BLaER1 treated with 17β-estradiol and CSF1 and Interleukin-3, amounts not matched to agents 10 nM and 100 nM (cell line): ENCODE data around the gene CATSPER4.
A peak's percentile ranks its signal among the peaks of the same experiment; 100 is the strongest.

Experiments used
- H3K27ac ChIP-seq, 11 experiments: shearing (Covaris generic); formaldehyde crosslinking; 2 replicates each; pipeline ENCODE4 v1.8.1; 2022
- H3K27me3 ChIP-seq, 11 experiments: shearing (Covaris generic); formaldehyde crosslinking; 2 replicates each; pipeline ENCODE4 v1.8.1; 2022
- H3K36me3 ChIP-seq, 11 experiments: shearing (Covaris generic); formaldehyde crosslinking; 2 replicates each; pipeline ENCODE4 v1.8.1; 2022
- H3K4me1 ChIP-seq, 10 experiments: shearing (Covaris generic); formaldehyde crosslinking; 2 replicates each; pipeline ENCODE4 v1.8.1; 2022
- H3K4me2 ChIP-seq, 11 experiments: shearing (Covaris generic); formaldehyde crosslinking; 2 replicates each; pipeline ENCODE4 v1.8.1; 2022
- H3K4me3 ChIP-seq, 10 experiments: shearing (Covaris generic); formaldehyde crosslinking; 2 replicates each; pipeline ENCODE4 v1.8.1; 2022
- H3K9ac ChIP-seq, 11 experiments: shearing (Covaris generic); formaldehyde crosslinking; 2 replicates each; pipeline ENCODE4 v1.8.1; 2022
- H3K9me3 ChIP-seq, 11 experiments: shearing (Covaris generic); formaldehyde crosslinking; replicated peaks in 1 of 11; 2 replicates each; pipeline ENCODE4 v1.8.1; 2022
- H4K20me1 ChIP-seq, 11 experiments: shearing (Covaris generic); formaldehyde crosslinking; 2 replicates each; pipeline ENCODE4 v1.8.1; 2022
- Cebpa-rat ChIP-seq, 11 experiments: shearing (Covaris generic); IDR thresholded peaks; 2 replicates each; pipeline ENCODE4 v1.8.1; 2022

The CATSPER4 gene

GRCh38 chr1:26190373-26190987 is at the start of gene CATSPER4:
Gene CATSPER4, plus strand, starts transcription at chr1:26190602. Its CDS starts 26 bp downstream, at chr1:26190628.
- H4K20me1 ChIP-seq: no peaks in the 10 kb centered on the region; a peak in 1 of 22 replicates
- no peak within 1 kb of the TSS for H3K27ac ChIP-seq
- no peak within 1 kb of the TSS for H3K4me3 ChIP-seq
- no peaks in the 10 kb centered on the region for H3K9me3 ChIP-seq
- H3K27me3 ChIP-seq: no peaks in the 10 kb centered on the region
- no peaks in the 10 kb centered on the region for H3K36me3 ChIP-seq
- peak within 1 kb of the TSS in 7 of 11 experiments; percentile 16 to 68 (median 52); a peak in 11 of 22 replicates for H3K4me2 ChIP-seq
- no peak for TF ChIP-seq Cebpa-rat (IDR thresholded peaks at IDR 0.05)
- H3K9ac ChIP-seq: no peak within 1 kb of the TSS
- peaks cover 0 to 13% (median 11%) of the 10 kb centered on the region in 10 experiments; a peak in 13 of 20 replicates for H3K4me1 ChIP-seq

DNA sequence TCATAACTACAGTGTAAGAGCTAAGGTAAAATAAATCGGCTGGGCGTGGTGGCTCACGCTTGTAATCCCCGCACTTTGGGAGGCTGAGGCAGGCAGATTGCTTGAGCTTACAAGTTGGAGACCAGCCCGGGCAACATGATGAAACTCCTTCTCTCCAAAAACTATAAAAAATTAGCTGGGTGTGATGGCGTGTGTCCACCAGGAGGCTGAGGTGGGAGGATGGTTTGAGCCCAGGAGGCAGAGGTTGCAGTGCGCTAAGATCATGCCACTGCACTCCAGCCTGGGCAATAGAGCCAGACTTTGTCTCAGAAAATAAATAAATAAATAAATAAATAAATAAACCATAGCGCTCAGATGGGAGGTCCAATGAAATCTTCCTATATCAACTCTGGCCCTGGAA is 48.2 kb upstream of the CATSPER4 start:
- H3K27me3 ChIP-seq: no peaks in the 10 kb centered on the region
- no peaks in the 10 kb centered on the region for H3K36me3 ChIP-seq
- no peak overlapping the region for H3K4me3 ChIP-seq
- peaks cover 8 to 26% (median 16%) of the 10 kb centered on the region in 10 experiments; a peak in 18 of 20 replicates for H3K4me1 ChIP-seq
- H3K9ac ChIP-seq: no peak overlapping the region
- peak overlapping the region in 6 of 11 experiments; percentile 8 to 60 (median 40); a peak in 10 of 22 replicates for H3K4me2 ChIP-seq
- no peak overlapping the region for H3K27ac ChIP-seq
- TF ChIP-seq Cebpa-rat (IDR thresholded peaks at IDR 0.05): no peak
- no peaks in the 10 kb centered on the region for H4K20me1 ChIP-seq
- H3K9me3 ChIP-seq: no peaks in the 10 kb centered on the region

DNA sequence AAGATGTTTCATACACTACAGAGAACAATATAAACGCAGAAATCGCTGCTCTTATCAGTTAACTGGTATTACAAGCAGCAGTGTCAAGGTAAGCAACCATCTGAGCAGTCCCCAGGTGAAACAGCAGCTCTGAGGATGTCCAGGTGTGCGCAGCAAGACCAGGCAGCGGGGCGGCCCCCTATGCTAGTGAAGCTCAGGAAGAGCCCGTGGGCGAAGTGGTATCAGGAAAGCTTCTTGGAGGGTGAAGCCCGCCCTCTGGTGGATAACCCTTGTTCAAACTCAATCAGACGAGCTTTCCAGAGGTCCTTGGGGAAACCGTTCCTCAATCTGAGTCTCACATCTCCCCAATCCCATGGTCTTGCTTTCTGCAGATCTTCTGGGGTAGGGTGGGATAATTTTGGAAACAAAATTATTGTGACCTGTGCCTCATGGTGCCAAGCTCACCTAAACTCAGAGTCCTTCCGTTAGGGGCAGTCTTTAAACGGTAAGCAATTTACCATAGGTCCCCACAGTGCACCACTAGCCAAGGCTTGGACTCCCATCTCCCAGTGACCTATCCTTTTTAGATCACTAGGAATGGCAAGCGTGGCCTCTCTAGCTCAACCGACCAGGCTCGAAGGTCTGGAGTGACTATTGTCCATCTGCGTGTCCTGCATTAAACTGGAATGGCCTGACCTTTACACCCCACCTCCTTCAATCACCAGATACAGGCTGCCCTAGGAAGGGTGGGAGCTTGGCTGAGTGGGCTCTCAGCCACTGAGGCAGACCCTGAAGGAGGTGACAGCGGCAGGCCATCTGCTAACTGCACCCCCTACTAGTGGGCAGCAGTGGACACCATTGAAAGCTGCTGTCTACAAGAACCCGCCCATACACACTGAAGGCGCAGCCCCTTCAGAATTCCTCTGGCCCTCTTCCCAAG is 45.1 kb upstream of the CATSPER4 start:
- Histone ChIP-seq H3K9ac (peak overlapping the region in 1 of 11 experiments; percentile 25; a peak in 1 of 22 replicates), H4K20me1 (no peaks in the 10 kb centered on the region), H3K9me3 (no peaks in the 10 kb centered on the region), H3K27ac (no peak overlapping the region), H3K4me1 (peaks cover 0 to 10% (median 7%) of the 10 kb centered on the region in 10 experiments; a peak in 10 of 20 replicates), H3K4me3 (no peak overlapping the region), H3K36me3 (no peaks in the 10 kb centered on the region), H3K27me3 (no peaks in the 10 kb centered on the region), H3K4me2 (peak overlapping the region in 2 of 11 experiments; percentile 40 to 57; a peak in 2 of 22 replicates)
- no peak for TF ChIP-seq Cebpa-rat (IDR thresholded peaks at IDR 0.05)

DNA sequence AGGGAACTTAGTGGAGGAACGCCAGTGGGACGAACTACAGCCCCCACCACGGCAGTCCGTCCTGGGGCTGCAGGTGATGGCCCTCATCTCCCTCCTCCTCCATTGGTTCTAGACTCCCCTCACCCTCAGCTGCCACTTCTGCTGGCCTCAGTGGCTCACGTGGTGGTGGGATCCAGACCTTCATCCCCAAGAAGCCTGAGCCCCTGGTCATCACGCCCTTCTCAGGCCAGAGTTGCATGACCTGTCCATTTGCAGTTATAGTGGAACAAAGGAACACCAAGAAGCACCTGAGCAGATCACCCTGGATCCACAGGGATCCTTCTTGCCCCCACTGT is 44.5 kb upstream of the CATSPER4 start:
- no peaks in the 10 kb centered on the region for H3K36me3 ChIP-seq
- no peaks in the 10 kb centered on the region for H3K27me3 ChIP-seq
- H3K9ac ChIP-seq: no peak overlapping the region
- no peak for TF ChIP-seq Cebpa-rat (IDR thresholded peaks at IDR 0.05)
- no peak overlapping the region for H3K4me3 ChIP-seq
- H3K4me2 ChIP-seq: no peak overlapping the region
- H3K4me1 ChIP-seq: peaks cover 0 to 10% (median 7%) of the 10 kb centered on the region in 10 experiments; a peak in 10 of 20 replicates
- H3K9me3 ChIP-seq: no peaks in the 10 kb centered on the region
- H4K20me1 ChIP-seq: no peaks in the 10 kb centered on the region
- H3K27ac ChIP-seq: no peak overlapping the region

GRCh38 chr1:26148887-26149286 is 41.5 kb upstream of the CATSPER4 start:
- no peak overlapping the region for H3K4me3 ChIP-seq
- H3K9me3 ChIP-seq: no peaks in the 10 kb centered on the region
- peaks cover 0 to 16% (median 2%) of the 10 kb centered on the region in 10 experiments; a peak in 14 of 20 replicates for H3K4me1 ChIP-seq
- TF ChIP-seq Cebpa-rat (IDR thresholded peaks at IDR 0.05): no peak
- no peaks in the 10 kb centered on the region for H4K20me1 ChIP-seq
- no peak overlapping the region for H3K9ac ChIP-seq
- H3K27ac ChIP-seq: no peak overlapping the region
- no peak overlapping the region for H3K4me2 ChIP-seq
- no peaks in the 10 kb centered on the region for H3K27me3 ChIP-seq
- H3K36me3 ChIP-seq: no peaks in the 10 kb centered on the region

DNA sequence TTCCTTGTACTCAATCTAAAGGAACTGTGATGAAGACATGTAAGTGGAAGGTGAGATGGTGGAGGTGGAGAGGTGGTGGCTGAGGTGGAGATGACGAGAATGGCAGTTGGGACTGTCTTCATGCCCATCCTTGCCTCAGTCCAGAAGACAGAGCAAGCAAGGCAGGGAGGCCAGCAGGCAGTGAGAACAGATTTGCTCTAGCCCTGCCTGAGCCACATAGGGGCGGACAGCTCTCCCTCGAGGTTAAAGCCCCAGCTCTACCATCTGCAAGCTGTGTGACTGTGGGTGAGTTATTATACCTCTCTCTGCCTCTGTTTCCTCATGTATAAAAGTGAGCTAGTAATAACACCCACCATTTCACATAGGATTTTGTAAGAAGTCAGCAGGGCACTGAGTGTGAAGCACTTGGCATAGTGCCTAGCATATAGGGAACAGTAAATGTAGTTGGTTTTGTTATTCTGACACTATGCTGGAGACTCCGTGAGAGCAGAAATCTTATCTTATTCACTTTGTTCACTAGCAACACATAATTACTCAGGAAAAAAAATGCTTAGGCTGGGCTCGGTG is 36.4 kb upstream of the CATSPER4 start:
- Histone ChIP-seq H3K9ac (peak overlapping the region in 1 of 11 experiments; percentile 66; a peak in 2 of 22 replicates), H3K4me1 (peaks cover 34 to 68% (median 54%) of the 10 kb centered on the region in 10 experiments), H3K4me3 (no peak overlapping the region), H3K27ac (no peak overlapping the region), H3K4me2 (peak overlapping the region in 10 of 11 experiments; percentile 75 to 100 (median 96); a peak in 18 of 22 replicates), H3K36me3 (no peaks in the 10 kb centered on the region), H4K20me1 (no peaks in the 10 kb centered on the region), H3K27me3 (peaks cover 0 to 20% (median 0%) of the 10 kb centered on the region in 11 experiments; a peak in 4 of 22 replicates), H3K9me3 (no peaks in the 10 kb centered on the region)
- no peak for TF ChIP-seq Cebpa-rat (IDR thresholded peaks at IDR 0.05)

GRCh38 chr1:26154750-26155149 is 35.7 kb upstream of the CATSPER4 start:
- Histone ChIP-seq H3K36me3 (no peaks in the 10 kb centered on the region), H3K4me2 (peak overlapping the region; percentile 69 to 100 (median 94)), H3K4me3 (peak overlapping the region in 4 of 10 experiments; percentile 8 to 56 (median 30); a peak in 5 of 20 replicates), H3K27me3 (peaks cover 0 to 20% (median 0%) of the 10 kb centered on the region in 11 experiments; a peak in 4 of 22 replicates), H3K9ac (peak overlapping the region in 8 of 11 experiments; percentile 3 to 70 (median 48); a peak in 12 of 22 replicates), H4K20me1 (no peaks in the 10 kb centered on the region), H3K4me1 (peaks cover 41 to 75% (median 61%) of the 10 kb centered on the region in 10 experiments), H3K9me3 (no peaks in the 10 kb centered on the region), H3K27ac (peak overlapping the region in 4 of 11 experiments; percentile 31 to 67 (median 52); a peak in 5 of 22 replicates)
- no peak for TF ChIP-seq Cebpa-rat (IDR thresholded peaks at IDR 0.05)

DNA sequence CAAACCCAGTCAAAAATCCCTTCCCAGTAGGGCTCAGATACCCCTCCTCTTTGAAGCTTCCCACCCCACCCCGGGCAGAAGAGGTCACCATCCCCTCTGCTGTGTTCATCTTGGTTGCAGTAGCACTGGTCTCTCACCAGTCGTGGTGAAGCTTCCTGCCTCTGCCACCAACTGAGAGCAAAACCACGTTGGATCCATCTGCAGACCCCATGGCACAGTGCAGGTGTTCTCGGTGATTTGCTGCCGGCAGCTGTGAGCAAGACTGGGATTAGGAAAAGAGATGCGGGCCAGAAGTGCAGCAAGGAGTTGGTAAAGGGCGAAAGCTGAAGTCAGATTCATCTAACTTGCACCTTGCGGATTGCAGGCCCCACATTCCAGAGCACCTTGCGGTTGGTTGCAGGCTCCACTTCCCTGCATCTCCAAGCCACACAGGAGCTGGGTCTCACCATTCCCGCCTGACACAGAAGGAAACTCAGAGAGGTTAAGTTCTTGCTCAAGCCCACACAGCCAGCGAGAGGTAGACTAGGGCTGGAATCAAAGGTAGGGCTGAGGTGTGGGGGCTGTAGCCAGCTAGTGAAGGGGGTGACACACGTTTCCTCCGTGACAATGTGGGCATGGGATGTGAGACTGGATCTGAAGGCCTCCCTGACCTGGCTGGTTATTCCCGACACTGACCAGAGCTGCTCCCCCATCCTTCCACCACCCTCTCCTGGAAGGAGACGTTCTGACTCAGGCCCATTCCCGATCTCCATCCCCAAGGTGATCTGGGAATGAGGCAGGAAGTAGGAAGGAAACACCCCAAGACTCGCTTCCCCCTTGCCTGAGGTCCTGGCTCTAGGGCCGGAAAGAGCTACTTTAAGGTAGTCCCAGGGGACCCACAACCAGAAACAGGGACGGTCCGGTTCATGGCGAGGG is 34.8 kb upstream of the CATSPER4 start:
- peak overlapping the region in 8 of 11 experiments; percentile 40 to 67 (median 55); a peak in 14 of 22 replicates for H3K27ac ChIP-seq
- H3K4me2 ChIP-seq: peak overlapping the region; percentile 69 to 100 (median 94)
- H3K9ac ChIP-seq: peak overlapping the region in 10 of 11 experiments; percentile 6 to 70 (median 48); a peak in 14 of 22 replicates
- no peak for TF ChIP-seq Cebpa-rat (IDR thresholded peaks at IDR 0.05)
- peaks cover 50 to 84% (median 69%) of the 10 kb centered on the region in 10 experiments for H3K4me1 ChIP-seq
- H3K36me3 ChIP-seq: no peaks in the 10 kb centered on the region
- H3K27me3 ChIP-seq: peaks cover 0 to 27% (median 0%) of the 10 kb centered on the region in 11 experiments; a peak in 4 of 22 replicates
- H4K20me1 ChIP-seq: no peaks in the 10 kb centered on the region
- peak overlapping the region in 8 of 10 experiments; percentile 39 to 62 (median 52); a peak in 14 of 20 replicates for H3K4me3 ChIP-seq
- H3K9me3 ChIP-seq: no peaks in the 10 kb centered on the region
